ENCODE measurements around the gene PHLPP1.
"Not testable (repeated sequence)": the region's sequence is repeated elsewhere in the genome, so short reads cannot be mapped to it uniquely, and the experiment has no call there.

PHLPP1 gene

DNA sequence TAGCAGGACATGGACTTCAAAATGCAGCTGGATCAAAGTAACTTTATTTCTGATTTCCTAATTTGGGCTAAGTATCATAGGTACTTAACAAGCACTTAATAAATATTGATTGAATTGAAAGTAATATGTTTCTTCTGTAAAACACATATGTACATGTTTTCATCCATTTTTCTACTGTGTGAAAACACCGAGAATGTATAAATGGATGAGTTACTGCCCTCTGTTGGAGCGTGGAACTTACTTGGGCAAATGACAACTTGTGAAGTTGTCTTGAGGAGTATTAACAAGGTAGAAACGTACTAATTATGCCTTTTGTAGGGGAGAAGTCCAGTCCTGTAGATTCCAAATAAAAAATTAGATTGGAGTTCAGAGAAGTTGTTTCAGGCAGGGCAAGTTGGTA, 87.2 kb downstream of the PHLPP1 start:
- Histone ChIP-seq H3K4me2 (ENCODE audit: low read depth, low read length, poor library complexity, severe bottlenecking) (no peak overlapping the region), H3K79me2 (ENCODE audit: insufficient read depth, low read length) (no peaks in the 10 kb centered on the region)

DNA sequence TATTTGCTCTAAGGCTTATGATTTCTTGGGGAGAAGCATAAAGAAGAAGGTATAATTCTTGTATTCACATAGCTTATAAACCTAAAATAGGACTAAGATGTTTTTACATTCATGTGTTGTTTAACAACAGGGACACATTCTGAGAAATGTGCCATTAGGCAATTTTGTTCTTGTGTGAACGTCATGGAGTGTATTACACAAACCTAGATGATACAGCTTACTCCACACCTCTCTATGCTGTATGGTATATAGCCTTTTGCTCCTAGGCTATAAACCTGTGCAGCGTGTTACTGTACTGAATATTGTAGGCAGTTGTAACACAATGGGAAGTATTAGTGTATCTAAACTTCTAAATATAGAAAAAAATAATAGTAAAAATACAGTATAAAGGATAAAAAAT, 92.1 kb downstream of the PHLPP1 start:
- Histone ChIP-seq H2AFZ (ENCODE audit: low read depth, low read length, severe bottlenecking) (no peak overlapping the region), H3K27ac (ENCODE audit: low read depth, low read length) (no peak overlapping the region)

More for the DNA sequence above, 87.2 kb downstream of the PHLPP1 start:
- TF ChIP-seq EZH2phosphoT487 (conservative IDR thresholded peaks at IDR 0.05; ENCODE audit: low read length) (no peak), CTCF (IDR thresholded peaks at IDR 0.05; ENCODE audit: insufficient read depth, low read length, poor library complexity, severe bottlenecking) (peak; percentile 20)
- no peak overlapping the region for H3K9ac ChIP-seq (ENCODE audit: low read length)
- peaks cover 11% of the 10 kb centered on the region; the same call in 1 of the 2 replicates for H4K20me1 ChIP-seq (ENCODE audit: low read depth, low read length)
- H3K27ac ChIP-seq (ENCODE audit: low read depth, low read length), result no peak overlapping the region
- H3K4me3 ChIP-seq (ENCODE audit: insufficient read depth, low read length, poor library complexity, severe bottlenecking), result no peak overlapping the region
- no peaks in the 10 kb centered on the region for H3K27me3 ChIP-seq (ENCODE audit: low read length)
- no peaks in the 10 kb centered on the region for H3K9me3 ChIP-seq (ENCODE audit: insufficient read depth, low read length)
- no peaks in the 10 kb centered on the region for H3K36me3 ChIP-seq (ENCODE audit: low read length)
- no peaks in the 10 kb centered on the region for H3F3A ChIP-seq (ENCODE audit: insufficient read depth)
- no peaks in the 10 kb centered on the region for H3K9me2 ChIP-seq (replicated peaks; ENCODE audit: insufficient read depth, low read length)
- no peak overlapping the region for H2AFZ ChIP-seq (ENCODE audit: low read depth, low read length, severe bottlenecking)

DNA sequence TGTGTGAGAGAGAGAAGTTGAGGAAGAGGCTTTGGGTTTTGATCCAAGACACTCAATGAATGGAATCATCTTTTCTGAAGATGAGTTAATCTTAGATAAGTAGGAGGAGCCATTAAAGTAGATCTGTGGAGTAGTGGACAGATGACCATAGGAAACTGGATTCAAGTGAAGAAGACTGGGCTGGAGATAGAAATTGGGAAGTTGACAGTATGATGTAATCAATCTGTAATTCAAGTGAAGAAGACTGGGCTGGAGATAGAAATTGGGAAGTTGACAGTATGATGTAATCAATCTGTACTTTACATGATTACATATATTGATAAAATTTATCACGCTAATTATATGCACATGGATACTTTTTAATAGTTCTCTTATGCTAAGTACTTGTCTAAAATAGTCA, 92.8 kb downstream of the PHLPP1 start:
- H3K27me3 ChIP-seq (ENCODE audit: low read length), result no peaks in the 10 kb centered on the region
- no peak overlapping the region for H3K4me2 ChIP-seq (ENCODE audit: low read depth, low read length, poor library complexity, severe bottlenecking)
- no peaks in the 10 kb centered on the region for H3K9me3 ChIP-seq (ENCODE audit: insufficient read depth, low read length)
- no peaks in the 10 kb centered on the region for H3F3A ChIP-seq (ENCODE audit: insufficient read depth)
- no peak overlapping the region for H3K4me3 ChIP-seq (ENCODE audit: insufficient read depth, low read length, poor library complexity, severe bottlenecking)
- H2AFZ ChIP-seq (ENCODE audit: low read depth, low read length, severe bottlenecking), result no peak overlapping the region
- no peaks in the 10 kb centered on the region for H3K79me2 ChIP-seq (ENCODE audit: insufficient read depth, low read length)
- H3K27ac ChIP-seq (ENCODE audit: low read depth, low read length), result no peak overlapping the region
- no peak overlapping the region for H3K9ac ChIP-seq (ENCODE audit: low read length)
- peaks cover 8% of the 10 kb centered on the region; the same call in 1 of the 2 replicates for H4K20me1 ChIP-seq (ENCODE audit: low read depth, low read length)
- no peaks in the 10 kb centered on the region for H3K9me2 ChIP-seq (replicated peaks; ENCODE audit: insufficient read depth, low read length)
- no peak for TF ChIP-seq EZH2phosphoT487 (conservative IDR thresholded peaks at IDR 0.05; ENCODE audit: low read length)
- TF ChIP-seq CTCF (IDR thresholded peaks at IDR 0.05; ENCODE audit: insufficient read depth, low read length, poor library complexity, severe bottlenecking), result no peak
- no peaks in the 10 kb centered on the region; the same call in 1 of the 2 replicates for H3K36me3 ChIP-seq (ENCODE audit: low read length)

More for the DNA sequence above, 92.1 kb downstream of the PHLPP1 start:
- peaks cover 8% of the 10 kb centered on the region; the same call in 1 of the 2 replicates for H4K20me1 ChIP-seq (ENCODE audit: low read depth, low read length)
- no peak overlapping the region for H3K4me3 ChIP-seq (ENCODE audit: insufficient read depth, low read length, poor library complexity, severe bottlenecking)
- H3K27me3 ChIP-seq (ENCODE audit: low read length), result no peaks in the 10 kb centered on the region
- no peaks in the 10 kb centered on the region for H3K9me2 ChIP-seq (replicated peaks; ENCODE audit: insufficient read depth, low read length)
- TF ChIP-seq CTCF (IDR thresholded peaks at IDR 0.05; ENCODE audit: insufficient read depth, low read length, poor library complexity, severe bottlenecking), result no peak
- TF ChIP-seq EZH2phosphoT487 (conservative IDR thresholded peaks at IDR 0.05; ENCODE audit: low read length), result no peak
- no peak overlapping the region for H3K9ac ChIP-seq (ENCODE audit: low read length)
- no peaks in the 10 kb centered on the region for H3K79me2 ChIP-seq (ENCODE audit: insufficient read depth, low read length)
- H3K4me2 ChIP-seq (ENCODE audit: low read depth, low read length, poor library complexity, severe bottlenecking), result no peak overlapping the region
- H3F3A ChIP-seq (ENCODE audit: insufficient read depth), result no peaks in the 10 kb centered on the region
- H3K36me3 ChIP-seq (ENCODE audit: low read length), result no peaks in the 10 kb centered on the region; the same call in 1 of the 2 replicates
- no peaks in the 10 kb centered on the region for H3K9me3 ChIP-seq (ENCODE audit: insufficient read depth, low read length)

DNA sequence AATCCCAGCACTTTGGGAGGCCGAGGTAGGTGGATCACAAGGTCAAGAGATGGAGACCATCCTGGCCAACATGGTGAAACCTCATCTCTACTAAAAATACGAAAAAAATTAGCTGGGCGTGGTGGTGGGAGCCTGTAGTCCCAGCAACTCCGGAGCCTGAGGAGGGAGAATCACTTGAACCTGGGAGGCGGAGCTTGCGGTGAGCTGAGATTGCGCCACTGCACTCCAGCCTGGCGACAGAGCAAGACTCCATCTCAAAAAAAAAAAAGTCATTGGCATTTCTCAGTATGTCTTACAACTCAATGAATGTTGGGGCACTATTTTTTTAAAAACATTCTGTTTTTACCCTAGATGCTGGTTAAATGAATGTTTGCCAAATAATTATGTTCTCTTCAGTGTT, 94.1 kb downstream of the PHLPP1 start:
- not testable (repeated sequence) for H3K9me3 ChIP-seq (ENCODE audit: insufficient read depth, low read length); H3K27ac ChIP-seq (ENCODE audit: low read depth, low read length); H3K27me3 ChIP-seq (ENCODE audit: low read length); H3K4me3 ChIP-seq (ENCODE audit: insufficient read depth, low read length, poor library complexity, severe bottlenecking); H3K4me2 ChIP-seq (ENCODE audit: low read depth, low read length, poor library complexity, severe bottlenecking); H3K9me2 ChIP-seq (replicated peaks; ENCODE audit: insufficient read depth, low read length); H3F3A ChIP-seq (ENCODE audit: insufficient read depth); H3K9ac ChIP-seq (ENCODE audit: low read length); H4K20me1 ChIP-seq (ENCODE audit: low read depth, low read length); H3K79me2 ChIP-seq (ENCODE audit: insufficient read depth, low read length); H3K36me3 ChIP-seq (ENCODE audit: low read length); H2AFZ ChIP-seq (ENCODE audit: low read depth, low read length, severe bottlenecking)
